ENCODE measurements around the gene FRMD4B. TPM values are rescaled to one million over a fixed set of nuclear protein-coding genes. Genes with fewer than 3 reads are reported as not detected.

Gene FRMD4B
- total and polyA plus RNA-seq, 7 donors, result 1.1 to 4.0 (median 2.9) TPM

- H3K4me1 ChIP-seq, result no peaks in the 10 kb centered on the region
- no peak overlapping the region for H3K4me3 ChIP-seq
- peaks cover 5% of the 10 kb centered on the region for H3K9me3 ChIP-seq
- no peak for TF ChIP-seq CTCF (IDR thresholded peaks at IDR 0.05)
- WGBS, 3 donors, result 49 to 55% (median 51%) methylated on average over 3 of the region's 3 CpGs
- intact Hi-C loops (cut with DNase I), result no loop called here
- ATAC-seq, result no peak
- no peak overlapping the region for H3K27ac ChIP-seq
- DNase-seq, result no peak
- peaks cover 0 to 5% (median 0%) of the 10 kb centered on the region in 3 donors for H3K27me3 ChIP-seq (ENCODE audit: insufficient read depth in 3 of 3, low read length in 2 of 3)
- no peaks in the 10 kb centered on the region for H3K36me3 ChIP-seq (ENCODE audit: insufficient read depth in 1 of 2, low read depth in 1 of 2)
Measured at GRCh38 chr3:69392850-69393249, 7.0 kb upstream of the FRMD4B start.

- no peak overlapping the region for H3K4me3 ChIP-seq
- ATAC-seq (no peak), DNase-seq (no peak)
- H3K9me3 ChIP-seq, result peaks cover 5% of the 10 kb centered on the region
- peaks cover 0 to 5% (median 0%) of the 10 kb centered on the region in 3 donors for H3K27me3 ChIP-seq (ENCODE audit: insufficient read depth in 3 of 3, low read length in 2 of 3)
- no peak overlapping the region for H3K27ac ChIP-seq
- H3K4me1 ChIP-seq, result no peaks in the 10 kb centered on the region
- no peak for TF ChIP-seq CTCF (IDR thresholded peaks at IDR 0.05)
- WGBS, 3 donors, result 87 to 95% (median 95%) methylated on average over 2 of the region's 2 CpGs
- intact Hi-C loops (cut with DNase I), result no loop called here
- H3K36me3 ChIP-seq (ENCODE audit: insufficient read depth in 1 of 2, low read depth in 1 of 2), result no peaks in the 10 kb centered on the region
Measured at GRCh38 chr3:69392415-69392814, 6.5 kb upstream of the FRMD4B start.

- no peak for DNase-seq
- no peaks in the 10 kb centered on the region for H3K36me3 ChIP-seq (ENCODE audit: insufficient read depth in 1 of 2, low read depth in 1 of 2)
- no peak for ATAC-seq
- peaks cover under 1% of the 10 kb centered on the region for H3K9me3 ChIP-seq
- peaks cover 0 to 5% (median 0%) of the 10 kb centered on the region in 3 donors for H3K27me3 ChIP-seq (ENCODE audit: insufficient read depth in 3 of 3, low read length in 2 of 3)
- H3K27ac ChIP-seq, result no peak overlapping the region
- no peaks in the 10 kb centered on the region for H3K4me1 ChIP-seq
- H3K4me3 ChIP-seq, result no peak overlapping the region
- TF ChIP-seq CTCF (IDR thresholded peaks at IDR 0.05), result no peak
- 90 to 100% (median 92%) methylated on average over 1 of the region's 1 CpG for WGBS, 3 donors
- intact Hi-C loops (cut with DNase I), result no loop called here
Measured at GRCh38 chr3:69391554-69391953, 5.7 kb upstream of the FRMD4B start.

- 91 to 94% (median 93%) methylated on average over 5 of the region's 5 CpGs for WGBS, 3 donors
- H3K27me3 ChIP-seq (ENCODE audit: insufficient read depth in 3 of 3, low read length in 2 of 3), result peaks cover 0 to 5% (median 0%) of the 10 kb centered on the region in 3 donors
- ATAC-seq, result no peak
Measured at GRCh38 chr3:69390771-69391170, 4.9 kb upstream of the FRMD4B start.

More at GRCh38 chr3:69390771-69391170, 4.9 kb upstream of the FRMD4B start:
- DNase-seq, result no peak
- no peaks in the 10 kb centered on the region for H3K9me3 ChIP-seq
- no peak overlapping the region for H3K27ac ChIP-seq
- intact Hi-C loops (cut with DNase I), result no loop called here
- H3K4me1 ChIP-seq, result peaks cover under 1% of the 10 kb centered on the region
- no peak overlapping the region for H3K4me3 ChIP-seq
- no peak for TF ChIP-seq CTCF (IDR thresholded peaks at IDR 0.05)
- H3K36me3 ChIP-seq (ENCODE audit: insufficient read depth in 1 of 2, low read depth in 1 of 2), result no peaks in the 10 kb centered on the region
